ENCODE results near the gene FMN2.

DNA sequence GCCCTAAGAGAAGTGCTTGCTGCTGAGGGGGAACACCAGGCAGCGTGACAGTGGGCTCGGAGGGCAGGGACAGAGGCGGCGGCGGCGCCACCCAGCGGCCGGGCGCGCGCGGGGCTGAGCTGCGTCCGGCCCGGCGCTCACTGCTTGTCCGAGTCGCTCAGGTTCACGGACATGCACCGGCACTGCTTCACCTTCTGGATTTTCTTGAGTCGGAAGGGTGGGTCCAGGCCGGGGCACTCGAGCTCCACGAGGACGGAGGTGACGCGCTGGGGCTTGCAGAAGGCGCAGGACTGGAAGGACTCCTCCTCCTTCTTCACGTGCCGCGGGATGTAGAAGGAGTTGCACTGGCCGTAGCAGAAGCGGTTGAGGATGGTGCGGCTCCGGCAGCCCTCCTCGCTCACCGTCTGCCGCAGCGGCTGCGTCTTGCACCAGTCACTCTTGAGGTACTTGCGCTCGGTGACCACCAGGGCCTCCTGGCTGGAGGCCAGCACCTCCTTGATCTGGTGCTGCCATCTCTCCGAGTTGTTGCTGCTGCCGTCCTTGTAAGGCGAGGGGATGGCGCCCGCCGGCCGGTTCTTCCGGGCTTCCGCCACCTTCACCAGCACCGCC is 401.3 kb downstream of the FMN2 start:
- TF ChIP-seq POLR2AphosphoS5 (IDR thresholded peaks at IDR 0.05; ENCODE audit: low read depth) = no peak
- TF ChIP-seq, protein P1, sequence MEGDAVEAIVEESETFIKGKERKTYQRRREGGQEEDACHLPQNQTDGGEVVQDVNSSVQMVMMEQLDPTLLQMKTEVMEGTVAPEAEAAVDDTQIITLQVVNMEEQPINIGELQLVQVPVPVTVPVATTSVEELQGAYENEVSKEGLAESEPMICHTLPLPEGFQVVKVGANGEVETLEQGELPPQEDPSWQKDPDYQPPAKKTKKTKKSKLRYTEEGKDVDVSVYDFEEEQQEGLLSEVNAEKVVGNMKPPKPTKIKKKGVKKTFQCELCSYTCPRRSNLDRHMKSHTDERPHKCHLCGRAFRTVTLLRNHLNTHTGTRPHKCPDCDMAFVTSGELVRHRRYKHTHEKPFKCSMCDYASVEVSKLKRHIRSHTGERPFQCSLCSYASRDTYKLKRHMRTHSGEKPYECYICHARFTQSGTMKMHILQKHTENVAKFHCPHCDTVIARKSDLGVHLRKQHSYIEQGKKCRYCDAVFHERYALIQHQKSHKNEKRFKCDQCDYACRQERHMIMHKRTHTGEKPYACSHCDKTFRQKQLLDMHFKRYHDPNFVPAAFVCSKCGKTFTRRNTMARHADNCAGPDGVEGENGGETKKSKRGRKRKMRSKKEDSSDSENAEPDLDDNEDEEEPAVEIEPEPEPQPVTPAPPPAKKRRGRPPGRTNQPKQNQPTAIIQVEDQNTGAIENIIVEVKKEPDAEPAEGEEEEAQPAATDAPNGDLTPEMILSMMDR (IDR thresholded peaks at IDR 0.05; ENCODE audit: insufficient read depth, low read length) = no peak
- TF ChIP-seq, protein P2, sequence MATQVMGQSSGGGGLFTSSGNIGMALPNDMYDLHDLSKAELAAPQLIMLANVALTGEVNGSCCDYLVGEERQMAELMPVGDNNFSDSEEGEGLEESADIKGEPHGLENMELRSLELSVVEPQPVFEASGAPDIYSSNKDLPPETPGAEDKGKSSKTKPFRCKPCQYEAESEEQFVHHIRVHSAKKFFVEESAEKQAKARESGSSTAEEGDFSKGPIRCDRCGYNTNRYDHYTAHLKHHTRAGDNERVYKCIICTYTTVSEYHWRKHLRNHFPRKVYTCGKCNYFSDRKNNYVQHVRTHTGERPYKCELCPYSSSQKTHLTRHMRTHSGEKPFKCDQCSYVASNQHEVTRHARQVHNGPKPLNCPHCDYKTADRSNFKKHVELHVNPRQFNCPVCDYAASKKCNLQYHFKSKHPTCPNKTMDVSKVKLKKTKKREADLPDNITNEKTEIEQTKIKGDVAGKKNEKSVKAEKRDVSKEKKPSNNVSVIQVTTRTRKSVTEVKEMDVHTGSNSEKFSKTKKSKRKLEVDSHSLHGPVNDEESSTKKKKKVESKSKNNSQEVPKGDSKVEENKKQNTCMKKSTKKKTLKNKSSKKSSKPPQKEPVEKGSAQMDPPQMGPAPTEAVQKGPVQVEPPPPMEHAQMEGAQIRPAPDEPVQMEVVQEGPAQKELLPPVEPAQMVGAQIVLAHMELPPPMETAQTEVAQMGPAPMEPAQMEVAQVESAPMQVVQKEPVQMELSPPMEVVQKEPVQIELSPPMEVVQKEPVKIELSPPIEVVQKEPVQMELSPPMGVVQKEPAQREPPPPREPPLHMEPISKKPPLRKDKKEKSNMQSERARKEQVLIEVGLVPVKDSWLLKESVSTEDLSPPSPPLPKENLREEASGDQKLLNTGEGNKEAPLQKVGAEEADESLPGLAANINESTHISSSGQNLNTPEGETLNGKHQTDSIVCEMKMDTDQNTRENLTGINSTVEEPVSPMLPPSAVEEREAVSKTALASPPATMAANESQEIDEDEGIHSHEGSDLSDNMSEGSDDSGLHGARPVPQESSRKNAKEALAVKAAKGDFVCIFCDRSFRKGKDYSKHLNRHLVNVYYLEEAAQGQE (IDR thresholded peaks at IDR 0.05; ENCODE audit: insufficient replicate concordance, low read depth) = no peak
